Astrocyte of the hippocampus (primary cell): ENCODE results near the gene RAB26.

Experiments
- DNase-seq: peaks from one replicate; pipeline ENCODE4 v3.0.0; 2011; ENCODE audit warnings: low read depth, low spot score

The RAB26 gene

GRCh38 chr16:2178321-2179106 is 30.1 kb downstream of the RAB26 start:
- DNase-seq, result peak; percentile 61

- DNase-seq, result no peak
These were observed 30.7 kb downstream of the RAB26 start for GRCh38 chr16:2179107-2179501.

GRCh38 chr16:2179576-2179975 is 31.2 kb downstream of the RAB26 start:
- DNase-seq, result no peak

GRCh38 chr16:2180461-2180860 is 32.0 kb downstream of the RAB26 start:
- DNase-seq, result no peak

- no peak for DNase-seq
These were observed 32.8 kb downstream of the RAB26 start for GRCh38 chr16:2180962-2181923.

- DNase-seq, result no peak
These were observed 33.5 kb downstream of the RAB26 start for GRCh38 chr16:2181952-2182351.

GRCh38 chr16:2183671-2184070 is 35.2 kb downstream of the RAB26 start:
- DNase-seq, result no peak

- no peak for DNase-seq
These were observed 35.9 kb downstream of the RAB26 start for GRCh38 chr16:2184346-2184745.

GRCh38 chr16:2184962-2185361 is 36.5 kb downstream of the RAB26 start:
- no peak for DNase-seq

- no peak for DNase-seq
These were observed 37.6 kb downstream of the RAB26 start for GRCh38 chr16:2186064-2186463.

- DNase-seq, result no peak
These were observed 38.1 kb downstream of the RAB26 start for GRCh38 chr16:2186505-2186904.

- no peak for DNase-seq
These were observed 38.8 kb downstream of the RAB26 start for GRCh38 chr16:2187212-2187611.

- DNase-seq, result no peak
These were observed 40.0 kb downstream of the RAB26 start for GRCh38 chr16:2188395-2188794.

GRCh38 chr16:2189252-2189893 is 40.9 kb downstream of the RAB26 start:
- no peak for DNase-seq

GRCh38 chr16:2190002-2190658 is 41.7 kb downstream of the RAB26 start:
- no peak for DNase-seq

GRCh38 chr16:2190659-2191445 is 42.4 kb downstream of the RAB26 start:
- no peak for DNase-seq

- no peak for DNase-seq
These were observed 43.0 kb downstream of the RAB26 start for GRCh38 chr16:2191446-2191706.

GRCh38 chr16:2194166-2194834 is 45.9 kb downstream of the RAB26 start:
- peak; percentile 51 for DNase-seq

- DNase-seq, result peak; percentile 66
These were observed 46.5 kb downstream of the RAB26 start for GRCh38 chr16:2194852-2195321.
